Measurements from ENCODE around the gene TRIM45.
"Not testable (repeated sequence)": the region's sequence is repeated elsewhere in the genome, so short reads cannot be mapped to it uniquely, and the experiment has no call there.

The TRIM45 gene

GRCh38 chr1:117164209-117164608 lies 42.7 kb upstream of the TRIM45 start:
- Histone ChIP-seq H3K4me3 (ENCODE audit: low read depth, low read length) (no peak overlapping the region), H3K27me3 (replicated peaks) (no peaks in the 10 kb centered on the region), H3K36me3 (replicated peaks) (no peaks in the 10 kb centered on the region), H3K27ac (no peak overlapping the region)
- DNase-seq, result no peak
- in situ Hi-C loops (cut with HindIII; ENCODE audit: low pct_ligation_motif_present, low sequenced_read_pairs), result no loop called here
- no peak for TF ChIP-seq CTCF (IDR thresholded peaks at IDR 0.05; ENCODE audit: low read depth, low read length, missing control alignments)

- Histone ChIP-seq H3K4me3 (ENCODE audit: low read depth, low read length) (no peak overlapping the region), H3K27ac (no peak overlapping the region), H3K27me3 (replicated peaks) (no peaks in the 10 kb centered on the region), H3K36me3 (replicated peaks) (no peaks in the 10 kb centered on the region)
- TF ChIP-seq CTCF (IDR thresholded peaks at IDR 0.05; ENCODE audit: low read depth, low read length, missing control alignments), result no peak
- DNase-seq, result no peak
- in situ Hi-C loops (cut with HindIII; ENCODE audit: low pct_ligation_motif_present, low sequenced_read_pairs), result no loop called here
These were observed 41.3 kb upstream of the TRIM45 start for GRCh38 chr1:117162816-117163215.

- in situ Hi-C loops (cut with HindIII; ENCODE audit: low pct_ligation_motif_present, low sequenced_read_pairs), result no loop called here
- H3K4me3 ChIP-seq (ENCODE audit: low read depth, low read length), result no peak overlapping the region
- H3K27ac ChIP-seq, result no peak overlapping the region
- no peaks in the 10 kb centered on the region for H3K36me3 ChIP-seq (replicated peaks)
- TF ChIP-seq CTCF (IDR thresholded peaks at IDR 0.05; ENCODE audit: low read depth, low read length, missing control alignments), result no peak
- no peaks in the 10 kb centered on the region for H3K27me3 ChIP-seq (replicated peaks)
- no peak for DNase-seq
These were observed 40.3 kb upstream of the TRIM45 start for GRCh38 chr1:117161887-117162286.

- in situ Hi-C loops (cut with HindIII; ENCODE audit: low pct_ligation_motif_present, low sequenced_read_pairs); H3K27me3 ChIP-seq (replicated peaks); H3K36me3 ChIP-seq (replicated peaks); H3K4me3 ChIP-seq (ENCODE audit: low read depth, low read length); DNase-seq; H3K27ac ChIP-seq: not testable (repeated sequence)
These were observed 29.8 kb upstream of the TRIM45 start for GRCh38 chr1:117151305-117151704.

GRCh38 chr1:117150316-117150715 lies 28.8 kb upstream of the TRIM45 start:
- no peak overlapping the region for H3K27ac ChIP-seq
- in situ Hi-C loops (cut with HindIII; ENCODE audit: low pct_ligation_motif_present, low sequenced_read_pairs), result no loop called here
- no peaks in the 10 kb centered on the region for H3K36me3 ChIP-seq (replicated peaks)
- no peak for DNase-seq
- H3K4me3 ChIP-seq (ENCODE audit: low read depth, low read length), result no peak overlapping the region
- no peak for TF ChIP-seq CTCF (IDR thresholded peaks at IDR 0.05; ENCODE audit: low read depth, low read length, missing control alignments)
- H3K27me3 ChIP-seq (replicated peaks), result no peaks in the 10 kb centered on the region

GRCh38 chr1:117147856-117148588 lies 26.5 kb upstream of the TRIM45 start:
- H3K4me3 ChIP-seq (ENCODE audit: low read depth, low read length), result no peak overlapping the region
- no peak for TF ChIP-seq CTCF (IDR thresholded peaks at IDR 0.05; ENCODE audit: low read depth, low read length, missing control alignments)
- no peaks in the 10 kb centered on the region for H3K27me3 ChIP-seq (replicated peaks)
- H3K27ac ChIP-seq, result no peak overlapping the region
- no peaks in the 10 kb centered on the region for H3K36me3 ChIP-seq (replicated peaks)
- DNase-seq, result peak; percentile 48
- in situ Hi-C loops (cut with HindIII; ENCODE audit: low pct_ligation_motif_present, low sequenced_read_pairs), result no loop called here
